BE2C (cell line): Measurements from ENCODE around the gene VASH1. TPM values are rescaled to one million over a fixed set of nuclear protein-coding genes. Genes with fewer than 3 reads are reported as not detected.

Experiments used
- DNase-seq: peaks from one replicate; pipeline ENCODE4 v3.0.0-alpha.2; 2020
- H3K27me3 ChIP-seq: fragments of 250-450 bp; sonication (Bioruptor Pico); 2 replicates; pipeline ENCODE4 v1.5.1; 2020; ENCODE audit warnings: mild to moderate bottlenecking
- H3K36me3 ChIP-seq: fragments of 250-450 bp; sonication (Bioruptor Pico); 2 replicates; pipeline ENCODE4 v1.5.1; 2020; ENCODE audit warnings: mild to moderate bottlenecking
- H3K4me1 ChIP-seq: fragments of 250-450 bp; sonication (Bioruptor Pico); 2 replicates; pipeline ENCODE4 v1.5.1; 2020
- H3K4me3 ChIP-seq: 2 replicates; pipeline ENCODE4 v1.5.1; 2011; ENCODE audit warnings: low read depth, low read length
- H3K9me3 ChIP-seq: fragments of 250-450 bp; sonication (Bioruptor Pico); 2 replicates; pipeline ENCODE4 v1.5.1; 2020
- CTCF ChIP-seq: IDR thresholded peaks from 2 replicates; pipeline ENCODE4 v1.5.1; 2012; ENCODE audit warnings: mild to moderate bottlenecking, low read depth, low read length
- polyA plus RNA-seq: library from polyadenylated mRNA; unstranded; fragments of >200 nt; gene quantifications from one replicate; pipeline ENCODE4 v1.2.1, GENCODE V29; 2012; ENCODE audit warnings: low read depth, missing spikeins; ENCODE audit not compliant: insufficient read length, insufficient read depth

Gene VASH1
- polyA plus RNA-seq, result 38.5 TPM

- Histone ChIP-seq H3K9me3 (no peaks in the 10 kb centered on the region), H3K36me3 (no peaks in the 10 kb centered on the region), H3K4me1 (no peaks in the 10 kb centered on the region), H3K4me3 (peak within 1 kb of the TSS; percentile 71), H3K27me3 (peaks cover 10% of the 10 kb centered on the region)
- DNase-seq, result peak; percentile 77
- no peak for TF ChIP-seq CTCF
Measured at GRCh38 chr14:76761136-76761959, at the start of gene VASH1. Gene VASH1 (plus strand): TSS chr14:76761468. CDS start chr14:76762822, 1,354 bp downstream.

- peaks cover 13% of the 10 kb centered on the region for H3K4me1 ChIP-seq
- TF ChIP-seq CTCF, result no peak
- H3K36me3 ChIP-seq, result no peaks in the 10 kb centered on the region
- no peaks in the 10 kb centered on the region for H3K27me3 ChIP-seq
- no peak for DNase-seq
- no peaks in the 10 kb centered on the region for H3K9me3 ChIP-seq
- H3K4me3 ChIP-seq, result no peak overlapping the region
Measured at GRCh38 chr14:76713121-76713520, 48.1 kb upstream of the VASH1 start.

GRCh38 chr14:76714470-76714869, 46.8 kb upstream of the VASH1 start:
- no peak for TF ChIP-seq CTCF
- peaks cover 13% of the 10 kb centered on the region for H3K4me1 ChIP-seq

GRCh38 chr14:76715101-76715500, 46.2 kb upstream of the VASH1 start:
- Histone ChIP-seq H3K36me3 (no peaks in the 10 kb centered on the region), H3K9me3 (no peaks in the 10 kb centered on the region), H3K27me3 (no peaks in the 10 kb centered on the region), H3K4me1 (peaks cover 18% of the 10 kb centered on the region), H3K4me3 (no peak overlapping the region; the same call in 1 of the 2 replicates)
- TF ChIP-seq CTCF, result no peak
- no peak for DNase-seq

More at GRCh38 chr14:76714470-76714869, 46.8 kb upstream of the VASH1 start:
- Histone ChIP-seq H3K36me3 (no peaks in the 10 kb centered on the region), H3K4me3 (no peak overlapping the region), H3K27me3 (no peaks in the 10 kb centered on the region), H3K9me3 (no peaks in the 10 kb centered on the region)
- DNase-seq, result no peak

GRCh38 chr14:76715511-76716081, 45.7 kb upstream of the VASH1 start:
- TF ChIP-seq CTCF, result no peak
- Histone ChIP-seq H3K4me3 (peak overlapping the region; percentile 13), H3K27me3 (no peaks in the 10 kb centered on the region), H3K9me3 (no peaks in the 10 kb centered on the region), H3K4me1 (peaks cover 23% of the 10 kb centered on the region), H3K36me3 (no peaks in the 10 kb centered on the region)
- DNase-seq, result no peak

- peaks cover 26% of the 10 kb centered on the region for H3K4me1 ChIP-seq
- no peak for TF ChIP-seq CTCF
- DNase-seq, result no peak
- H3K9me3 ChIP-seq, result no peaks in the 10 kb centered on the region
- peak overlapping the region; percentile 13 for H3K4me3 ChIP-seq
- no peaks in the 10 kb centered on the region for H3K27me3 ChIP-seq
- H3K36me3 ChIP-seq, result no peaks in the 10 kb centered on the region
Measured at GRCh38 chr14:76716285-76716684, 45.0 kb upstream of the VASH1 start.
